HepG2 (cell line): ENCODE results near the gene MRPL28. TPM values are rescaled to one million over a fixed set of nuclear protein-coding genes. Genes with fewer than 3 reads are reported as not detected.

Experiments used
- ATAD3A ChIP-seq: sonication (generic); formaldehyde crosslinking; IDR thresholded peaks from 2 replicates; pipeline ENCODE4 v1.4.0; 2020; ENCODE audit warnings: missing genetic modification reagents
- BCL6 ChIP-seq: IDR thresholded peaks from 2 replicates; pipeline ENCODE4 v1.6.1; 2016; ENCODE audit warnings: missing genetic modification reagents, missing compliant biosample characterization
- DPF2 ChIP-seq: sonication (generic); formaldehyde crosslinking; IDR thresholded peaks from 2 replicates; pipeline ENCODE4 v1.4.0; 2020; ENCODE audit warnings: mild to moderate bottlenecking, low read depth, missing genetic modification reagents, borderline replicate concordance
- GABPB1 ChIP-seq: IDR thresholded peaks from 2 replicates; pipeline ENCODE4 v1.6.1; 2016; ENCODE audit warnings: mild to moderate bottlenecking, missing genetic modification reagents, moderate library complexity, missing compliant biosample characterization
- HNF4G ChIP-seq, 2 experiments: sonication (generic) in 1 of 2; formaldehyde crosslinking in 1 of 2; IDR thresholded peaks; 2 replicates each; pipeline versions ENCODE4 v1.4.0 to v1.6.1; 2011 to 2020; ENCODE audit warnings: borderline replicate concordance in 2 of 2, low read depth in 2 of 2, mild to moderate bottlenecking in 2 of 2, low read length in 1 of 2, missing genetic modification reagents in 1 of 2, moderate library complexity in 1 of 2
- HNRNPLL ChIP-seq: fragments of 200-400 bp; formaldehyde crosslinking; IDR thresholded peaks from 2 replicates; pipeline ENCODE4 v1.6.1; 2017; ENCODE audit warnings: mild to moderate bottlenecking, low read depth, low read length; ENCODE audit not compliant: poor library complexity, severe bottlenecking
- KMT2B ChIP-seq: IDR thresholded peaks from 2 replicates; pipeline ENCODE4 v1.6.1; 2016; ENCODE audit warnings: missing genetic modification reagents, missing compliant biosample characterization
- NRL ChIP-seq: sonication (generic); formaldehyde crosslinking; IDR thresholded peaks from 2 replicates; pipeline ENCODE4 v1.5.0; 2020; ENCODE audit warnings: missing genetic modification reagents, mild to moderate bottlenecking, moderate library complexity, borderline replicate concordance
- RBAK ChIP-seq: sonication (generic); formaldehyde crosslinking; IDR thresholded peaks from 2 replicates; pipeline ENCODE4 v1.5.1; 2020; ENCODE audit warnings: mild to moderate bottlenecking, missing genetic modification reagents
- REL ChIP-seq: sonication (generic); formaldehyde crosslinking; conservative IDR thresholded peaks from 2 replicates; pipeline ENCODE4 v1.8.0; 2022; ENCODE audit warnings: mild to moderate bottlenecking, missing genetic modification reagents, moderate library complexity
- SIN3B ChIP-seq: fragments of 150-350 bp; IDR thresholded peaks from 2 replicates; pipeline ENCODE4 v1.6.1; 2014; ENCODE audit warnings: low read length
- SMYD3 ChIP-seq: sonication (generic); formaldehyde crosslinking; IDR thresholded peaks from 2 replicates; pipeline ENCODE4 v1.8.1; 2023; ENCODE audit warnings: mild to moderate bottlenecking, missing genetic modification reagents
- SP5 ChIP-seq: IDR thresholded peaks from 2 replicates; pipeline ENCODE4 v1.6.1; 2016; ENCODE audit warnings: low read depth, borderline replicate concordance
- ZMYM4 ChIP-seq: sonication (generic); formaldehyde crosslinking; IDR thresholded peaks from 2 replicates; pipeline ENCODE4 v1.8.1; 2023; ENCODE audit warnings: mild to moderate bottlenecking, missing genetic modification reagents
- ZNF230 ChIP-seq: sonication (generic); formaldehyde crosslinking; IDR thresholded peaks from 2 replicates; pipeline ENCODE4 v1.4.0; 2020; ENCODE audit warnings: mild to moderate bottlenecking, missing genetic modification reagents
- ZNF333 ChIP-seq: sonication (generic); formaldehyde crosslinking; IDR thresholded peaks from 2 replicates; pipeline ENCODE4 v1.4.0; 2020; ENCODE audit warnings: mild to moderate bottlenecking, missing genetic modification reagents, borderline replicate concordance
- ZNF446 ChIP-seq: sonication (generic); formaldehyde crosslinking; IDR thresholded peaks from 2 replicates; pipeline ENCODE4 v1.5.0; 2020; ENCODE audit warnings: mild to moderate bottlenecking, missing genetic modification reagents
- ZNF484 ChIP-seq: sonication (generic); formaldehyde crosslinking; IDR thresholded peaks from 2 replicates; pipeline ENCODE4 v1.5.1; 2020; ENCODE audit warnings: mild to moderate bottlenecking, low read depth, missing genetic modification reagents, borderline replicate concordance
- ZNF570 ChIP-seq: sonication (generic); formaldehyde crosslinking; IDR thresholded peaks from 2 replicates; pipeline ENCODE4 v1.4.0; 2020; ENCODE audit warnings: mild to moderate bottlenecking, missing genetic modification reagents, borderline replicate concordance
- ZNF737 ChIP-seq: sonication (generic); formaldehyde crosslinking; IDR thresholded peaks from 2 replicates; pipeline ENCODE4 v1.5.0; 2020; ENCODE audit warnings: missing genetic modification reagents, mild to moderate bottlenecking, borderline replicate concordance
- ZNF878 ChIP-seq: sonication (generic); formaldehyde crosslinking; IDR thresholded peaks from 2 replicates; pipeline ENCODE4 v1.8.1; 2023; ENCODE audit warnings: mild to moderate bottlenecking, missing genetic modification reagents, moderate library complexity
- ZSCAN9 ChIP-seq: IDR thresholded peaks from 2 replicates; pipeline ENCODE4 v1.6.1; 2016; ENCODE audit warnings: borderline replicate concordance
- ZXDC ChIP-seq: sonication (generic); formaldehyde crosslinking; IDR thresholded peaks from 2 replicates; pipeline ENCODE4 v1.5.0; 2020; ENCODE audit warnings: mild to moderate bottlenecking, missing genetic modification reagents
- polyA plus RNA-seq, 8 experiments: library from polyadenylated mRNA; depleted of rRNA in 3 of 8; stranded (reverse) in 7 of 8; unstranded in 1 of 8; fragments of >200 nt; fragmentation: Illumina TruSeq in 4 of 8; extraction: Trizol in 4 of 8; gene quantifications; 2 replicates each; pipeline versions ENCODE4 v1.2.1 to v1.2.3, GENCODE V29; 2011 to 2016; ENCODE audit warnings: low read depth in 4 of 8, missing spikeins in 1 of 8, mixed read lengths in 1 of 8; ENCODE audit not compliant: insufficient read depth in 1 of 8
- total RNA-seq, 5 experiments: library from RNA; depleted of rRNA; stranded (reverse); fragments of >200 nt; fragmentation: Illumina TruSeq; extraction: Trizol; gene quantifications; 2 replicates each; pipeline ENCODE4 v1.2.3, GENCODE V29; 2016; ENCODE audit warnings: low read depth in 1 of 5
- TF ChIP-seq, protein P1 (sequence below): IDR thresholded peaks from 2 replicates; pipeline ENCODE4 v1.6.1; 2016; ENCODE audit warnings: missing compliant biosample characterization, missing genetic modification reagents, borderline replicate concordance

MRPL28 gene
- total and polyA plus RNA-seq, 2 of the 13 experiments (the other 11 are each of a cell fraction or from before 2014, with no cell fraction given), result 114 to 135 TPM

GRCh38 chr16:405548-406506 is 35.5 kb upstream of the MRPL28 start (continued):
- TF ChIP-seq ZXDC (CRISPR knock-in tag) (peak; percentile 70; the same call in 1 of the 2 replicates), ZNF484 (CRISPR knock-in tag) (no peak), ZMYM4 (CRISPR knock-in tag) (no peak), ZNF570 (CRISPR knock-in tag) (no peak), KMT2B (peak; percentile 61; the same call in 1 of the 2 replicates), ZNF737 (CRISPR knock-in tag) (no peak), ZNF446 (CRISPR knock-in tag) (no peak), ZNF230 (CRISPR knock-in tag) (peak; percentile 81; the same call in 1 of the 2 replicates), SMYD3 (CRISPR knock-in tag) (peak; percentile 86; the same call in 1 of the 2 replicates), REL (CRISPR knock-in tag) (no peak), NRL (CRISPR knock-in tag) (peak; percentile 3; the same call in 1 of the 2 replicates), SP5 (peak; percentile 80), GABPB1 (CRISPR knock-in tag) (no peak; the same call in none of the 2 replicates), ZNF878 (CRISPR knock-in tag) (no peak; the same call in 1 of the 2 replicates), RBAK (CRISPR knock-in tag) (no peak), BCL6 (CRISPR knock-in tag) (peak; percentile 93), DPF2 (CRISPR knock-in tag) (peak; percentile 85), ZNF333 (no peak), ZSCAN9 (CRISPR knock-in tag) (peak; percentile 90), ATAD3A (no peak), HNRNPLL (peak; percentile 42), HNF4G (IDR thresholded peaks at IDR 0.05; ENCODE audit: borderline replicate concordance, low read depth, low read length) (peak; percentile 67; the same call in 1 of the 2 replicates), HNF4G (CRISPR knock-in tag; IDR thresholded peaks at IDR 0.05; ENCODE audit: borderline replicate concordance, low read depth) (no peak), SIN3B (no peak)
- TF ChIP-seq, protein P1, sequence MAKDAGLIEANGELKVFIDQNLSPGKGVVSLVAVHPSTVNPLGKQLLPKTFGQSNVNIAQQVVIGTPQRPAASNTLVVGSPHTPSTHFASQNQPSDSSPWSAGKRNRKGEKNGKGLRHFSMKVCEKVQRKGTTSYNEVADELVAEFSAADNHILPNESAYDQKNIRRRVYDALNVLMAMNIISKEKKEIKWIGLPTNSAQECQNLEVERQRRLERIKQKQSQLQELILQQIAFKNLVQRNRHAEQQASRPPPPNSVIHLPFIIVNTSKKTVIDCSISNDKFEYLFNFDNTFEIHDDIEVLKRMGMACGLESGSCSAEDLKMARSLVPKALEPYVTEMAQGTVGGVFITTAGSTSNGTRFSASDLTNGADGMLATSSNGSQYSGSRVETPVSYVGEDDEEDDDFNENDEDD, result peak; percentile 83; the same call in 1 of the 2 replicates
